GM12878 (cell line): ENCODE data around the gene AGBL2. TPM values are rescaled to one million over a fixed set of nuclear protein-coding genes. Genes with fewer than 3 reads are reported as not detected.

Experiments
- ATAC-seq: fragments of 200-7000 bp; cut with Tn5 transposase; 3 replicates; pipeline ENCODE4 v1.9.1; 2020; ENCODE audit warnings: mild to moderate bottlenecking, moderate library complexity
- BruUV-seq: library from RNA; stranded (reverse); fragments of 400-500 nt; replicated peaks from 2 replicates; lab custom pipeline; 2021; lab: Mats Ljungman, UMichigan
- CTCF ChIA-PET: fragments of 300-600 bp; sonication (Branson Sonifier 250); formaldehyde crosslinking; extraction: SDS; loops from one replicate; lab custom pipeline; 2021; ENCODE audit warnings: inconsistent platforms; lab: Yijun Ruan, JAX
- POLR2A ChIA-PET: fragments of 350-600 bp; formaldehyde crosslinking; extraction: SDS; loops from one replicate; lab custom pipeline; 2021; ENCODE audit warnings: inconsistent platforms; lab: Charles Lee
- RAD21 ChIA-PET: fragments of 300-600 bp; sonication (Branson Sonifier 250); formaldehyde crosslinking; loops from one replicate; lab custom pipeline; 2023; ENCODE audit warnings: antibody characterized with exemption; ENCODE audit not compliant: unreplicated experiment; lab: Charles Lee
- SMC1A ChIA-PET: fragments of 300-600 bp; sonication (Branson Sonifier 250); formaldehyde crosslinking; loops from one replicate; lab custom pipeline; 2023; ENCODE audit not compliant: unreplicated experiment, uncharacterized antibody; lab: Charles Lee
- DNase-seq: peaks from one replicate; pipeline ENCODE4 v3.0.0-alpha.2; 2011; ENCODE audit warnings: low read depth, low spot score
- FAIRE-seq: peaks from 3 replicates; lab custom pipeline; 2011; peaks lifted over from hg19 to GRCh38; lab: Jason Lieb, UNC
- H2AFZ ChIP-seq: 2 replicates; pipeline ENCODE4 v1.6.0; 2011; ENCODE audit warnings: low read depth, low read length, control low read depth; ENCODE audit not compliant: control insufficient read depth
- H3K27ac ChIP-seq: 2 replicates; pipeline ENCODE4 v1.5.1; 2011; ENCODE audit warnings: control low read depth; ENCODE audit not compliant: control insufficient read depth, insufficient read depth
- H3K27me3 ChIP-seq, 2 experiments: replicated peaks in 1 of 2; 2 replicates each; pipeline versions ENCODE4 v1.6.0 to v1.6.1; 2011; ENCODE audit warnings: low read length in 1 of 2; ENCODE audit not compliant: control insufficient read depth in 2 of 2, insufficient read depth in 2 of 2
- H3K36me3 ChIP-seq, 2 experiments: 2 replicates each; pipeline ENCODE4 v1.5.1; 2011; ENCODE audit warnings: low read length in 1 of 2; ENCODE audit not compliant: control insufficient read depth in 2 of 2, insufficient read depth in 2 of 2
- H3K4me1 ChIP-seq: 2 replicates; pipeline ENCODE4 v1.6.1; 2011; ENCODE audit warnings: mild to moderate bottlenecking, low read length, moderate library complexity, mixed read lengths; ENCODE audit not compliant: control insufficient read depth, insufficient read depth
- H3K4me2 ChIP-seq: 2 replicates; pipeline ENCODE4 v1.6.0; 2011; ENCODE audit warnings: control low read depth; ENCODE audit not compliant: control insufficient read depth, insufficient read depth
- H3K4me3 ChIP-seq: fragments of 200-600 bp; sonication (generic); 2 replicates; pipeline ENCODE4 v1.5.1; 2016
- H3K79me2 ChIP-seq: 2 replicates; pipeline ENCODE4 v1.6.0; 2011; ENCODE audit warnings: low read length; ENCODE audit not compliant: control insufficient read depth, insufficient read depth
- H3K9ac ChIP-seq: 2 replicates; pipeline ENCODE4 v1.8.0; 2011; ENCODE audit warnings: low read length, control low read depth, mixed read lengths; ENCODE audit not compliant: control insufficient read depth, insufficient read depth
- H3K9me3 ChIP-seq: replicated peaks from 3 replicates; pipeline ENCODE4 v1.5.1; 2011; ENCODE audit warnings: mild to moderate bottlenecking, low read length; ENCODE audit not compliant: control insufficient read depth, insufficient read depth
- H4K20me1 ChIP-seq: 2 replicates; pipeline ENCODE4 v1.6.0; 2011; ENCODE audit not compliant: control insufficient read depth, insufficient read depth
- CBX3 ChIP-seq: fragments of 200-600 bp; sonication (generic); IDR thresholded peaks from 2 replicates; pipeline ENCODE4 v1.6.1; 2016; ENCODE audit warnings: low read depth, borderline replicate concordance
- E2F8 ChIP-seq: fragments of 450-650 bp; IDR thresholded peaks from 2 replicates; pipeline ENCODE4 v1.6.1; 2018; ENCODE audit warnings: mild to moderate bottlenecking, low read depth, moderate library complexity; ENCODE audit not compliant: partially characterized antibody
- MTA2 ChIP-seq: fragments of 450-650 bp; IDR thresholded peaks from 2 replicates; pipeline ENCODE4 v1.6.1; 2016; ENCODE audit warnings: low read depth, mild to moderate bottlenecking, moderate library complexity
- NBN ChIP-seq: fragments of 450-650 bp; IDR thresholded peaks from 2 replicates; pipeline ENCODE4 v1.6.1; 2016
- NR2F1 ChIP-seq: fragments of 450-650 bp; conservative IDR thresholded peaks from 2 replicates; pipeline ENCODE4 v1.6.1; 2017; ENCODE audit warnings: mild to moderate bottlenecking
- PAX5 ChIP-seq: IDR thresholded peaks from 2 replicates; pipeline ENCODE4 v1.6.1; 2011; ENCODE audit warnings: low read depth, low read length, borderline replicate concordance
- RAD21 ChIP-seq: IDR thresholded peaks from 2 replicates; pipeline ENCODE4 v1.6.1; 2011; ENCODE audit warnings: mild to moderate bottlenecking, low read depth, low read length, moderate library complexity; ENCODE audit not compliant: insufficient read depth
- TCF12 ChIP-seq: IDR thresholded peaks from 2 replicates; pipeline ENCODE4 v1.6.1; 2011; ENCODE audit warnings: low read depth, mild to moderate bottlenecking, low read length
- USF2 ChIP-seq: IDR thresholded peaks from 2 replicates; pipeline ENCODE4 v1.6.1; 2011; ENCODE audit warnings: low read depth, low read length, improper control_type of control experiment, borderline replicate concordance
- WGBS: methylation state at CpG from one replicate; pipeline ENCODE4 v1.1.6; 2016; ENCODE audit warnings: low lambda C conversion rate; ENCODE audit not compliant: insufficient replicate concordance, insufficient coverage; ENCODE audit errors: missing lambda C conversion rate; 5-methylcytosine and 5-hydroxymethylcytosine counted together
- in situ Hi-C: fragments of 300-500 bp; cut with MboI; formaldehyde crosslinking; loops from 9 replicates; pipeline ENCODE4 v1.14.3; 2018; ENCODE audit warnings: mixed read lengths
- intact Hi-C: fragments of 100-400 bp; cut with micrococcal nuclease; formaldehyde crosslinking; loops from one replicate; pipeline ENCODE4 v1.14.2; 2022; ENCODE audit not compliant: unreplicated experiment
- polyA plus RNA-seq, 11 experiments: library from polyadenylated mRNA; depleted of rRNA in 4 of 11; unstranded in 6 of 11; stranded (reverse) in 5 of 11; fragments of >200 nt; fragmentation: Nextera tagmentation in 4 of 11; fragmentation: Illumina TruSeq in 1 of 11; extraction: Ambion mirVana in 4 of 11; extraction: Trizol in 1 of 11; gene quantifications; 1 replicate in 1 of 11; 2 replicates in 10 of 11; pipeline versions ENCODE4 v1.2.1 to v1.2.3, GENCODE V29; 2011 to 2016; ENCODE audit warnings: inconsistent platforms in 2 of 11, missing spikeins in 2 of 11, low read depth in 1 of 11
- total RNA-seq, 4 experiments: library from RNA; depleted of rRNA in 3 of 4; stranded (reverse); fragments of >200 nt in 3 of 4; fragmentation: Illumina TruSeq in 1 of 4; extraction: Trizol in 1 of 4; gene quantifications; 2 replicates each; pipeline versions ENCODE4 v1.2.1 to v1.2.3, GENCODE V29; 2013 to 2021
- TF ChIP-seq, protein P1 (sequence below): IDR thresholded peaks from 2 replicates; pipeline ENCODE4 v1.6.1; 2012; ENCODE audit warnings: improper control_type of control experiment, low read depth, low read length; ENCODE audit not compliant: insufficient replicate concordance

The AGBL2 gene
- total and polyA plus RNA-seq, 10 of the 15 experiments (the other 5 are each of a cell fraction or from before 2014, with no cell fraction given) = 0.93 to 12.2 (median 2.9) TPM

DNA sequence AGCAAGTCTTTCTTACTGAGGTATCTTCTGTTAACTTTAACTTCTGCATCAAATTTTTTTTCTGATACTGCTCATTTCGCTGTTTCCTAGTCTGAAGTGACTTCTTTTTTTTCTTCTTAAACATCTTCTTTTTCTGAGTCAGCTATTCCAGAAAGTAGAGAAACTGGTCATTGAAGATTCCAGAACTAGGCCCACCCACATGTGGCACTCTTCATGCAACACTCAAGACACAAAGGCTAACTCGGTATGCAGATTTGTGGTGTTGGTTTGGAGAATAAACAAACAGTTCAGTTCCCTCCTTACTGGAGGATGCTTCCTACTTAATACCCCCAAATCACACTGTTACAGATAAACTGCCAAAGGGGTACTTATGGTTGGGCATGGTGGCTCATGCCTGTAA lies 47.6 kb downstream of the AGBL2 start:
- no peak for ATAC-seq
- ChIA-PET CTCF (no interaction called here), SMC1A (no interaction called here), POLR2A (no interaction called here), RAD21 (no interaction called here)
- no peaks in the 10 kb centered on the region for H3K36me3 ChIP-seq
- H3K27me3 ChIP-seq = no peaks in the 10 kb centered on the region
- no peaks in the 10 kb centered on the region for H3K79me2 ChIP-seq
- no peak overlapping the region for H3K4me3 ChIP-seq
- no peak for FAIRE-seq
- WGBS = 69% methylated on average over 2 of the region's 2 CpGs
- no peak for DNase-seq
- no peak overlapping the region for H3K9ac ChIP-seq
- TF ChIP-seq TCF12 (no peak), USF2 (no peak), CBX3 (no peak), E2F8 (no peak), RAD21 (no peak), PAX5 (no peak), MTA2 (no peak), NR2F1 (no peak), NBN (no peak)
- TF ChIP-seq, protein P1, sequence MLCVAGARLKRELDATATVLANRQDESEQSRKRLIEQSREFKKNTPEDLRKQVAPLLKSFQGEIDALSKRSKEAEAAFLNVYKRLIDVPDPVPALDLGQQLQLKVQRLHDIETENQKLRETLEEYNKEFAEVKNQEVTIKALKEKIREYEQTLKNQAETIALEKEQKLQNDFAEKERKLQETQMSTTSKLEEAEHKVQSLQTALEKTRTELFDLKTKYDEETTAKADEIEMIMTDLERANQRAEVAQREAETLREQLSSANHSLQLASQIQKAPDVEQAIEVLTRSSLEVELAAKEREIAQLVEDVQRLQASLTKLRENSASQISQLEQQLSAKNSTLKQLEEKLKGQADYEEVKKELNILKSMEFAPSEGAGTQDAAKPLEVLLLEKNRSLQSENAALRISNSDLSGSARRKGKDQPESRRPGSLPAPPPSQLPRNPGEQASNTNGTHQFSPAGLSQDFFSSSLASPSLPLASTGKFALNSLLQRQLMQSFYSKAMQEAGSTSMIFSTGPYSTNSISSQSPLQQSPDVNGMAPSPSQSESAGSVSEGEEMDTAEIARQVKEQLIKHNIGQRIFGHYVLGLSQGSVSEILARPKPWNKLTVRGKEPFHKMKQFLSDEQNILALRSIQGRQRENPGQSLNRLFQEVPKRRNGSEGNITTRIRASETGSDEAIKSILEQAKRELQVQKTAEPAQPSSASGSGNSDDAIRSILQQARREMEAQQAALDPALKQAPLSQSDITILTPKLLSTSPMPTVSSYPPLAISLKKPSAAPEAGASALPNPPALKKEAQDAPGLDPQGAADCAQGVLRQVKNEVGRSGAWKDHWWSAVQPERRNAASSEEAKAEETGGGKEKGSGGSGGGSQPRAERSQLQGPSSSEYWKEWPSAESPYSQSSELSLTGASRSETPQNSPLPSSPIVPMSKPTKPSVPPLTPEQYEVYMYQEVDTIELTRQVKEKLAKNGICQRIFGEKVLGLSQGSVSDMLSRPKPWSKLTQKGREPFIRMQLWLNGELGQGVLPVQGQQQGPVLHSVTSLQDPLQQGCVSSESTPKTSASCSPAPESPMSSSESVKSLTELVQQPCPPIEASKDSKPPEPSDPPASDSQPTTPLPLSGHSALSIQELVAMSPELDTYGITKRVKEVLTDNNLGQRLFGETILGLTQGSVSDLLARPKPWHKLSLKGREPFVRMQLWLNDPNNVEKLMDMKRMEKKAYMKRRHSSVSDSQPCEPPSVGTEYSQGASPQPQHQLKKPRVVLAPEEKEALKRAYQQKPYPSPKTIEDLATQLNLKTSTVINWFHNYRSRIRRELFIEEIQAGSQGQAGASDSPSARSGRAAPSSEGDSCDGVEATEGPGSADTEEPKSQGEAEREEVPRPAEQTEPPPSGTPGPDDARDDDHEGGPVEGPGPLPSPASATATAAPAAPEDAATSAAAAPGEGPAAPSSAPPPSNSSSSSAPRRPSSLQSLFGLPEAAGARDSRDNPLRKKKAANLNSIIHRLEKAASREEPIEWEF = no peak
- no peaks in the 10 kb centered on the region for H3K9me3 ChIP-seq
- intact Hi-C loops (no loop called here), in situ Hi-C loops (no loop called here)
- no peak overlapping the region for H3K27ac ChIP-seq
- H3K4me2 ChIP-seq = no peak overlapping the region
- H3K4me1 ChIP-seq = no peaks in the 10 kb centered on the region
- no peaks in the 10 kb centered on the region for H4K20me1 ChIP-seq
- H2AFZ ChIP-seq = no peak overlapping the region
- no TSS peak for BruUV-seq
